H1 (cell line): ENCODE measurements around the gene LIPJ. TPM values are rescaled to one million over a fixed set of nuclear protein-coding genes. Genes with fewer than 3 reads are reported as not detected.

ENCODE experiments used
- BACH1 ChIP-seq: IDR thresholded peaks from 2 replicates; pipeline ENCODE4 v1.6.1; 2012; ENCODE audit warnings: low read length, improper control_type of control experiment
- MAFK ChIP-seq: IDR thresholded peaks from 2 replicates; pipeline ENCODE4 v1.6.1; 2012; ENCODE audit warnings: low read depth, mild to moderate bottlenecking, improper control_type of control experiment, low read length
- RNF2 ChIP-seq: fragments of 200-900, 300-1000 bp; sonication (generic); IDR thresholded peaks from 2 replicates; pipeline ENCODE4 v1.7.1; 2016; ENCODE audit warnings: borderline replicate concordance, low read depth, mild to moderate bottlenecking, antibody characterized with exemption, low read length; ENCODE audit not compliant: poor library complexity, severe bottlenecking; ENCODE audit errors: missing control alignments
- TEAD4 ChIP-seq: IDR thresholded peaks from 2 replicates; pipeline ENCODE4 v1.6.1; 2012; ENCODE audit warnings: low read depth, low read length, inconsistent platforms, mixed read lengths
- polyA plus RNA-seq, 7 experiments: library from polyadenylated mRNA; depleted of rRNA in 3 of 7; stranded (reverse) in 5 of 7; unstranded in 2 of 7; fragments of >200 nt in 5 of 7; fragments of 200-250 nt in 2 of 7; gene quantifications; 1 replicate in 5 of 7; 2 replicates in 1 of 7; 4 replicates in 1 of 7; pipeline versions ENCODE4 v1.2.1 to v1.2.3, GENCODE V29; 2011 to 2013; ENCODE audit warnings: missing spikeins in 2 of 7, mixed read lengths in 2 of 7
- total RNA-seq: library from RNA; stranded (reverse); fragmentation: NEBNext Ultra II Directional; extraction: Animal tissue kit (Norgen Biotek cat#: 25700); gene quantifications from 2 replicates; pipeline ENCODE4 v1.2.1, GENCODE V29; 2021

LIPJ gene
- total and polyA plus RNA-seq, 2 of the 8 experiments (the other 6 are each of a cell fraction or from before 2014, with no cell fraction given), result not detected

GRCh38 chr10:88617772-88618300 lies 31.3 kb downstream of the LIPJ start (continued):
- TF ChIP-seq RNF2 (no peak), MAFK (no peak), BACH1 (no peak), TEAD4 (no peak)
